HG03575 (cell line): Measurements from ENCODE around the gene ST6GAL1.
"Not testable (repeated sequence)": the region's sequence is repeated elsewhere in the genome, so short reads cannot be mapped to it uniquely, and the experiment has no call there.

ENCODE experiments used
- ATAC-seq: cut with Tn5 transposase; IDR thresholded peaks from one replicate; pipeline ENCODE4 v1.9.1; 2021; ENCODE audit not compliant: unreplicated experiment, insufficient number of reproducible peaks, low FRiP score; ENCODE audit errors: extremely low read depth

ST6GAL1 gene, protein sequence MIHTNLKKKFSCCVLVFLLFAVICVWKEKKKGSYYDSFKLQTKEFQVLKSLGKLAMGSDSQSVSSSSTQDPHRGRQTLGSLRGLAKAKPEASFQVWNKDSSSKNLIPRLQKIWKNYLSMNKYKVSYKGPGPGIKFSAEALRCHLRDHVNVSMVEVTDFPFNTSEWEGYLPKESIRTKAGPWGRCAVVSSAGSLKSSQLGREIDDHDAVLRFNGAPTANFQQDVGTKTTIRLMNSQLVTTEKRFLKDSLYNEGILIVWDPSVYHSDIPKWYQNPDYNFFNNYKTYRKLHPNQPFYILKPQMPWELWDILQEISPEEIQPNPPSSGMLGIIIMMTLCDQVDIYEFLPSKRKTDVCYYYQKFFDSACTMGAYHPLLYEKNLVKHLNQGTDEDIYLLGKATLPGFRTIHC

GRCh38 chr3:186930143-186930640, at the start of gene ST6GAL1:
TSS of gene ST6GAL1 (plus strand) at chr3:186930526. CDS start at chr3:187042704, 112,178 bp downstream.
- no peak for ATAC-seq

GRCh38 chr3:186882150-186882524, 48.2 kb upstream of the ST6GAL1 start:
- no peak for ATAC-seq

- no peak for ATAC-seq
Observed at GRCh38 chr3:186882881-186883685, 47.2 kb upstream of the ST6GAL1 start.

GRCh38 chr3:186883686-186884058, 46.7 kb upstream of the ST6GAL1 start:
- no peak for ATAC-seq

- ATAC-seq: not testable (repeated sequence)
Observed at GRCh38 chr3:186884868-186885267, 45.5 kb upstream of the ST6GAL1 start.

GRCh38 chr3:186886202-186886981, 43.9 kb upstream of the ST6GAL1 start:
- ATAC-seq: no peak

DNA sequence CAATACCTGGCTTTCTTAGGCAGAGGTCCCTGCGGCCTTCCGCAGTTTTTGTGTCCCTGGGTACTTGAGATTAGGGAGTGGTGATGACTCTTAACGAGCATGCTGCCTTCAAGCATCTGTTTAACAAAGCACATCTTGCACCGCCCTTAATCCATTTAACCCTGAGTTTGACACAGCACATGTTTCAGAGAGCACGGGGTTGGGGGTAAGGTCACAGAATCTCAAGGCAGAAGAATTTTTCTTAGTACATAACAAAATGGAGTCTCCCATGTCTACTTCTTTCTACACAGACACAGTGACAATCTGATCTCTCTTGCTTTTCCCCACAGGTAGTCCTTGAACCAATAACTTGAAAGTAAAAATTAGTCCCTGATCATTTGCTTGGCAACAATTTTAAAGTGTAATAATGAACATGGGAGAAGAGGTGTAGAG, 42.8 kb upstream of the ST6GAL1 start:
- not testable (repeated sequence) for ATAC-seq

GRCh38 chr3:186888569-186888968, 41.8 kb upstream of the ST6GAL1 start:
- no peak for ATAC-seq

DNA sequence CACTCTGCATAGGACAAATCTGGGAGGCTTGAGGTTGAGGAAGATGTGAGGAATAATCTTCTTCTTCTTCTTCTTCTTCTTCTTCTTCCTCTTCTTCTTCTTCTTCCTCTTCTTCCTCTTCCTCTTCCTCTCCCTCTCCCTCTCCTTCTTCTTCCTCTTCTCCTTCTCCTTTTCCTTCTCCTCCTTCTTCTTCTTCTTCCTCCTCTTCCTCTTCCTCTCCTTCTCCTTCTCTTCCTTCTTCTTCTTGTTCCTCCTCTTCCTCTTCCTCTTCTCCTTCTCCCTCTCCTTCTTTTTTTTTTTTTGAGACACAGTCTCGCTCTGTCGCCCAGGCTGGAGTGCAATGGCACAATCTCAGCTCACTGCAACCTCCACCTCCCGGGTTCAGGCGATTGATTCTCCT, 40.6 kb upstream of the ST6GAL1 start:
- ATAC-seq: not testable (repeated sequence)

- ATAC-seq: no peak
Observed at GRCh38 chr3:186890911-186891310, 39.4 kb upstream of the ST6GAL1 start.

DNA sequence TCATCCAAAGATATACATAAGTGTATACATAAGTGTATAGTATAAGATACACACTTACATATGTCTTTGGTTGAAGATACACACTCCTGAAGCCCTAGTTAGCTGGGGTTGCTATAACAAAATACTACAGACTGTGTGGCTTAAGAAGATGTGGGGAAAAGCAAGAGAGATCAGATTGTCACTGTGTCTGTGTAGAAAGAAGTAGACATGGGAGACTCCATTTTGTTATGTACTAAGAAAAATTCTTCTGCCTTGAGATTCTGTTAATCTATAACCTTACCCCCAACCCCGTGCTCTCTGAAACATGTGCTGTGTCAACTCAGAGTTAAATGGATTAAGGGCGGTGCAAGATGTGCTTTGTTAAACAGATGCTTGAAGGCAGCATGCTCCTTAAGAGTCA, 37.3 kb upstream of the ST6GAL1 start:
- not testable (repeated sequence) for ATAC-seq

- ATAC-seq: no peak
Observed at GRCh38 chr3:186895406-186895805, 34.9 kb upstream of the ST6GAL1 start.

GRCh38 chr3:186896006-186896405, 34.3 kb upstream of the ST6GAL1 start:
- no peak for ATAC-seq

- no peak for ATAC-seq
Observed at GRCh38 chr3:186896875-186897274, 33.5 kb upstream of the ST6GAL1 start.

DNA sequence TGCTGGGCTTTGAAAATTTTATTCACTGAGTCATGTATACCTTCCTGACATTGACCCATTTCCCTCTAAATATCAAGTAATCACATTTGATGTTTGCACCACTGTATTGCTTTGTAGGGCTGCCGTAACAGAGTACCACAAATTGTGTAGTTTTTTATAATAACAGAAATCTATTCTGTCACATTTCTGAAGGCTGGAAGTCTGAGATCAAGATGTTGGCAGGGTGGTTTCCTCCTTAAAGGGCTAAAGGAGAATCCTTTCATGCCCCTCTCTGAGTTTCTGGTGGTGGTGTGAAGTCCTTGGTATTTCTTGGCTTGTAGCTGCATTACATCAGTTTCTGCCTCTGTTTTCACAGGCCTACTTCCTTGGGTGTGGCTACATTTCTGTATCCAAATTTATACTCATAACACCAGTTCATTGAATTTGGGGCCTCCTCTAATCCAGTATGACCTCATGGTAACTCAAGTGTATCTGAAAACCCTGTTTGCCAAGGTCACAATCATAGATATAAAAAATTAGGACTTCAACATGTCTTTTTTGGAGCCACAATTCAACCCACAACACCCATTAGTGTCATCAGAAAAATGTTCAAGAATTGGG, 29.1 kb upstream of the ST6GAL1 start:
- no peak for ATAC-seq

DNA sequence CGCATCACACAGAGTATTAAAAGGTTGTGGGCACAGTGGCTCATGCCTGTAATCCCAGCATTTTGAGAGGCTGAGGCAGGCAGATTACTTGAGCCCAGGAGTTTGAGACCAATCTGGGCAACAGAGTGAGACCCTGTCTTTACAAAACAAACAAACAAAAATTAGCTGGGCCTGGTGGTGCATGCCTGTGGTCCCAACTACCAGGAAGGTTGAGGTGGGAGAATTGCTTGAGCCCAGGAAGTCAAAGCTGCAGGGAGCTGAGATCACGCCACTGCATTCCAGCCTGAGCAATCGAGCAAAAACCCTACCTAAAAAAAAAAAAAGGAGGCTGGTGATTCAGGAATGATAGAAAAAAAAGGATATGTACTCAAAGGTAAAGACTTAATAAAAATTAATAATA, 28.2 kb upstream of the ST6GAL1 start:
- ATAC-seq: no peak

DNA sequence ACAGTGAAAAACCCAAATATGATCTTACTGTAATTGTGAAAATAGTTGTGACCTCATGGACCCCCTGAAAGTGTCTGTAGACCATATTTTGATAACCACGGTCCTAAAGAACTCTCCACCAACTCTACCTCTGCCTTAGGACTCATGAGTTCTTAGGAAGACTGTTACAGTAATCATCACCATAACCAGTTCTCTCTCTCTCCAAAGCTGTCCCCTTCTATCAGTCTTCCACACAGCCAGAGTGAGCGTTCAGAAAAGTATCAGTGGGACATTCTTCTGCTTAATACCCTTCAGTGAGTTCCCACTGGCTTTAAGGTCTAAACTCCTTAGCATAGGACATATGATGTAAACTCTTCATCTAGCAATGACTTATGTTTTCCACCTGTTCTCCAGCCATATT, 27.6 kb upstream of the ST6GAL1 start:
- no peak for ATAC-seq

- ATAC-seq: not testable (repeated sequence)
Observed at GRCh38 chr3:186903676-186904075, 26.6 kb upstream of the ST6GAL1 start.

- ATAC-seq: not testable (repeated sequence)
Observed at GRCh38 chr3:186907075-186907474, 23.3 kb upstream of the ST6GAL1 start.
